ENCODE results near the gene SIDT1.
A peak's percentile ranks its signal among the peaks of the same experiment; 100 is the strongest.

The SIDT1 gene

GRCh38 chr3:113545594-113545993 lies 13.2 kb downstream of the SIDT1 start:
- no peak for DNase-seq (ENCODE audit: low spot score)

DNA sequence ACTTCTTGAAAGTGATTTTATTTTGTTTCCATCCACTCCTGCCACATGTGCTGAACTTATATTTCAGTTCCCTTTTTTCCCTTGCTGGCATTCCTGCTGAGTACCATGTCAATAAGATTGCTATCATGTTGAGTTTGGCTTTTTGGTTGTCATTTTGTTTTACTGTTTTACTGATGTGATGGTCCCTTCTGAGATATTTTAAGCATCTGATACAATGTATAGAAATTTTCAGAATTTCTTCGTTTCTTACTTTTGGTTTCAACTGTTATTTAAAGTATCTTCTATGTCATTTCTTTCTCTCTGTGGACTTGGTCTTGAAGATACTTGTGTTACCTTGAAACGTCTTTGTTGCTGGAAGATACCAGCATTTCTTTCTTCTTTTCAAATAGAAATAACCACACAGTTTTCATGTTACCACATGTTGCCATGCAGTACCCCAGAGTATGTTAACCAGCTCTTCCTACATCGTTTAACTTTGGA lies 14.1 kb downstream of the SIDT1 start:
- DNase-seq (ENCODE audit: low spot score), result no peak

- DNase-seq (ENCODE audit: low spot score), result no peak
These were observed 16.1 kb downstream of the SIDT1 start for GRCh38 chr3:113548501-113548900.

DNA sequence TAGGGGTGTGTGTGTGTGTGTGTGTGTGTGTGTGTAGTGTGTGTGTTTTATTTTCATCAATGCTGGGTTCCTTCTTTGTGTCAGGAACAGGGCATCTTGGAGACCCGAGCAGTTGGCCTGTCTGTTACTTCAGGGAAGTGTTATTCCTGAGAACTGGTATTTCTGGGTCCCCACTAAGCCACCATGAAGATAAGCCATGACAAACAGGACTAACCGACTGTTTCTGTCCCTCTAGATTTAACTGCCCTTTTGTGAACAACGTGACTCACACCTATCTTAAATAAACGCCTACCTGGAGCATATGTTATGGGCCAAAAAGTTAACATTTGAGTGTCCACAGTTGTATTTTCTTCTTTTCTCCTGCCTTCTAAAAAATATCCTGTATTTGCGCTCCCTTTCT lies 19.5 kb downstream of the SIDT1 start:
- DNase-seq (ENCODE audit: low spot score), result no peak

DNA sequence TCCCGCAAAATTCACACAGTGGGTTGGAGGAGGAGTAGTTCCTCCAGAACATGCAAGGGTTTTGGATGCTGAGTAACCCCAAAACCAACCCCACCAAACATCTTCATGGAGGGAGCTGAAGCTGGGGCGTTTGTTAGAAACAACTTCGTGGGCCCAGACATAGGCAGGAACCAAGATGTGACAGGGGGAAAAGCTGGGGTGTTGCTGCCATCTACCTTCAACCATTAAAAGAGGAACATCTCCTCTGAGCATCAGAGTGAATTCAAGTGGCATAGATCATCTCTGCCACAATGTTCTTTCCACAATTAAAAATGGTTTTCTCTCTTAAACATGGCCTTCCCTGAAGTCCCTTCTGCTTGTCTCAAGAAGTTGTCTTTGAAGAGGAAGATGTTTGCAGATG lies 20.5 kb downstream of the SIDT1 start:
- DNase-seq (ENCODE audit: low spot score), result peak; percentile 16

- no peak for DNase-seq (ENCODE audit: low spot score)
These were observed 22.8 kb downstream of the SIDT1 start for GRCh38 chr3:113555138-113555537.

DNA sequence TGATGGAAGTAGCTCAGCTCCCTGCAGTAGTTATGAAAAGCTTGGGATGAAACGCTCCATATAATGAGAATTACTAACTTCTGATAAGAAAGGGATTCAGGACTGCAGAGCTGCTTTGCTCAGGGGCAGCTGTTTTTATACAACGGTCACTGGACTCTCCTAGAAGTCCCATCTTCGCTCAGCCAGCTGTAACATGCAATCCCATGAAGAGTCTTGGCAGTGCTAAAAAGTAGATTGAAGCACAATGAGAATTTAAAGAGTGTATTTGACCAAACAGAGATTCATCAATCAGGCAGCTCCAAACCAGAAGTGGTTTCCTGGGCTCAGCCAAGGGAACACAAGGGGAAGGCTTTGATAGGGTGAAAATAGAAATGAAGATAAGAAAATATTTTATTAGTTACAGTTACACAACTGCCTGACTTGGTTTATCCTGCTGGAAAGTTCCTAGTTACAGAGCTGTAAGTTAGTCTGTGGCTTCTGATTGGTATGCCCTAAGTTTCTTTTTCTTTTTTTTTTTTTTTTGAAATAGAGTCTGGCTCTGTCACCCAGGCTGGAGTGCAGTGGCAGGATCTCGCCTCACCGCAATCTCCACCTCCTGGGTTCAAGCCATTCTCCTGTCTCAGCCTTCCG lies 24.1 kb downstream of the SIDT1 start:
- DNase-seq (ENCODE audit: low spot score), result no peak

DNA sequence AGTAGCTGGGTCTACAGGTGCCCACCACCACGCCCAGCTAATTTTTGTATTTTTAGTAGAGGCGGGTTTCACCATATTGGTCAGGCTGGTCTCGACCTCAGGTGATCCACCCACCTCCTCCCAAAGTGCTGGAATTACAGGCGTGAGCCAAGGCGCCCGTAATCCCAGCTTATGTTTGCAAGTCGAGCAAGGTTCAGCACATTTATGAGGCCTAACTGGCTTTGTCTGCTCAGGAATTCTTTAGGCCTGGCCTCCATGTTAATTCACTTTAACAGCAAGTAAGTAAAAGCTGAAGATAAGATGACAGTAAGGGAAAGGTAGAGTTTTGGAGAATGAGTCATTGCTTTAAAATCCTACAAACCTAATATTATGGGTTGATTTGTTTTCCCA lies 24.6 kb downstream of the SIDT1 start:
- DNase-seq (ENCODE audit: low spot score), result no peak

DNA sequence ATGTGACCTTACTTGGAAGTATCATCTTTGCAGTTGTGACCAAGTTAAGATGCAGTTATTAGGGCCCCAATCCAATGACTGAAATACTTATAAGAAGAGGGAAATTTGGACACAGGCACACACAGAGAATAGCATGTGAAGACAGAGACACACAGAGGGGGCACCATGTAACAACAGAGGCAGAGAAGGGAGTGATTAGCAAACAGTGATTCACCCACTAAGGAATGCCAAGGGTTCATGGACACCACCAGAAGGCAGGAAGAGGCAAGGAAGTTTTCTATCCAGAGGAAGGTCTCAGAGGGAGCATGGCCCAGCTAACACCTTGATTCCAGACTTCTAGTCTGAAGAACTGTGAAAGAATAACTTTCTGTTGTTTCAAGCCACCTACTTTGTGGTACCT lies 25.0 kb downstream of the SIDT1 start:
- DNase-seq (ENCODE audit: low spot score), result no peak

DNA sequence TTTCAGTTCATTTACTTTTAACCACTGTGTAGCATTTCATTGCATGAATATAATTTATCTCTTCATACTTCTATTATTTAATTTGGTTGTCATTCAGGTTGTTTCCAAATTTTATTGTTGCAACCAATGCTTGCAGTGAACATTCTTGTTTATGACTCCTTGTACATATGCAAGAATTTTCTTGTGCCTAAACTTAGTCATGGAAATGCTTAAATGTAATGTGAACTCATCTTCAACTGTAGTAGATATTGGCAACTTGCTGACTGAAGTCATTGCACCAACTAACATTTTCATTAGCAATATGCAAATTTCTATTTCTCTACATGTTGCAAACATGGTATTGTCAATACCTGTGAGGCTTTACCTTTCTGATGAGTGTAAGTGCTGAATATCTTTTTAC lies 26.7 kb downstream of the SIDT1 start:
- DNase-seq (ENCODE audit: low spot score), result no peak

GRCh38 chr3:113560271-113560670 lies 27.9 kb downstream of the SIDT1 start:
- no peak for DNase-seq (ENCODE audit: low spot score)

- peak; percentile 3 for DNase-seq (ENCODE audit: low spot score)
These were observed 28.7 kb downstream of the SIDT1 start for GRCh38 chr3:113560831-113561623.

- DNase-seq (ENCODE audit: low spot score), result no peak
These were observed 33.2 kb downstream of the SIDT1 start for GRCh38 chr3:113565555-113565954.

DNA sequence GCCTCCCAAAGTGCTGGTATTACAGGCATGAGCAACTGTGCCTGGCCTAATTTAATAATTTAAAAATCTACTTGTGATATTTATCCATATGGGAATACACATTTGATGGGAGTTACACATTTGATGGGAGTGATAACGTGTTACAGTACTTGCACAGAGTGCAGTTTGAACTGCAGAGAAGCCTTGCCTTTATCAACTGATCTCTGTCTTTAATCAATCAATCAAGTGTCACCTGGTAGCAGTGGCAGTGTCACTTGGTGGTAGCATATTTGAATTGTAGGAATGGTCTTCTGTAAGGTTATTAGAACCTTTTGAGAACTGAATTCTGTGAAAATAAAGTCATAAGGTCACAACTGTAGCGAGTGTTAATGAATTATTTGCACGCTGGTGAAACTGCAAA lies 37.8 kb downstream of the SIDT1 start:
- DNase-seq (ENCODE audit: low spot score), result no peak

GRCh38 chr3:113571360-113571759 lies 39.0 kb downstream of the SIDT1 start:
- no peak for DNase-seq (ENCODE audit: low spot score)

- DNase-seq (ENCODE audit: low spot score), result no peak
These were observed 41.4 kb downstream of the SIDT1 start for GRCh38 chr3:113573728-113574127.

GRCh38 chr3:113574213-113574612 lies 41.9 kb downstream of the SIDT1 start:
- no peak for DNase-seq (ENCODE audit: low spot score)

DNA sequence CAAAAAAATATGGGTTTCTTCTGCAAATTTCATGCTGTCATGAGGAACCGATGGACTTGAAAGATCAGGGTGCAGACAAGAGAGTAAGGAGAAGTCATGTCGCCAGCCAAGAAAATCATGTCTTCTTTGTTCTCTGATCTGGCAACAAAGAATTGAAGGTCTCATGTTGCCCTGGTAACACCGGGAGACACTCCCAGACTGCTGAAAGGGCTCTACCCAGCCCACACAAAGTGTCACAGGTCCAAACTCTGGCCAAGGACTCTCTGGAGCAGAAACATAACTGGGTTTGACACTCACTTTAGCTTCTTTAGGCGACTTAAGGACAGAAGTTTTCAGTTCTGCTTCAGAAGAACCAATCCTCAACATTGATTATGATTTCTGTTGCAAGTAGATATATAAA lies 42.9 kb downstream of the SIDT1 start:
- no peak for DNase-seq (ENCODE audit: low spot score)

- no peak for DNase-seq (ENCODE audit: low spot score)
These were observed 52.9 kb downstream of the SIDT1 start for GRCh38 chr3:113585228-113585627.

DNA sequence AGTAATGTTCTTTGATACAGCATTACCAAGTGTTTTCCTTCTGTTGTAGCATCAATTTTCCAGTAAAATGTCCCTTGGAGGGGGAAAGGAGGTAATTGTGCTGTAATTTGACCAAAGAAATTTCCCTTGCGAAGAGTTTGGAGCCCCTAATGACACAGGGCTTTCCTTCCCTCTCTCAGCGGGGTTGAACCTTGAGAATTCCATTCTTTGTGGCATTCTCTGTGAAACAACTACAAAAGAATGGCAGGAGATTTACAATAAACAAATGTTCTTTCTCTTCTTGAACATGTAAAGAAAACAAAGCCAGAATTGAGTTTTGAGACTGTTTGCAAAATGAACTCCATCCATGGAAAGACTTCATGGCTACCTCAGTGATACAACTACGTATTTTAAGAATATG lies 53.4 kb downstream of the SIDT1 start:
- DNase-seq (ENCODE audit: low spot score), result no peak

DNA sequence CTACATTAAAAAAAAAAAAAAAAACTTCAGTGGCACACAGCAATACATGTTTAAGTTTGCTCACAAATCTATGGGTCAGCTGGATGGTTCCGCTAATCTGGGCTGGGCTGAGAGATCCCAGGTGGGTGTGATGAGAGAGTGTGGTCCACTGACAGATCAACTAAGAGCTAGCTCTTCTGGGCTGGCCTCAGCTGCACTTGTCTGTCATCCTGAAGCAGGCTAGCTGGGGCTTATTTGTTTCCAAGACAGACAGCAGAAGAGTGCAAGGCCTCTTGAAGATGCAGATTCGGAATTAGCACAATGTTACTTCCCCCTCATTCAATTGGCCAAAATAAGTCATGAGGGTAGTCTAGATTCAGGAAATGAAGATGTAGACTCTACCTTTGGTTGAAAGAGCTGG lies 56.5 kb downstream of the SIDT1 start:
- no peak for DNase-seq (ENCODE audit: low spot score)

DNA sequence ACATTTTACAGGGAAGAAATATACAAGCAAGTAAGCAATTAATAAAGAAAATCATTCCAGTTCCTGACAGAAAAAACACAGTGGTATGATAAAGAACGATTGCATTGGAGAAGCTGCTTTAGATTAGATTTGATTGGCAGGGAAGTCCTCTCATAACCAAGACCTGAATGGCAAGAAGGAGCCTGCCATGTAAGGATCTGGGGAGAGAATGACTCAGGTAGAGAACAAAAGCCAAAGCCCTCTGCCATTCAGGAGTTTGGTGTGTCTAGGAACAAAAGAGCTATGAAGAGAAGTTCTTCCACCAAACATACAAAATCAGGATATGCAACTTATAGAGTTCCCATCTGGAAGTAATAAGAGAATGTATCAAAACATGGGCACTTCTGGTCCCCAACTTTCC lies 57.6 kb downstream of the SIDT1 start:
- no peak for DNase-seq (ENCODE audit: low spot score)

DNA sequence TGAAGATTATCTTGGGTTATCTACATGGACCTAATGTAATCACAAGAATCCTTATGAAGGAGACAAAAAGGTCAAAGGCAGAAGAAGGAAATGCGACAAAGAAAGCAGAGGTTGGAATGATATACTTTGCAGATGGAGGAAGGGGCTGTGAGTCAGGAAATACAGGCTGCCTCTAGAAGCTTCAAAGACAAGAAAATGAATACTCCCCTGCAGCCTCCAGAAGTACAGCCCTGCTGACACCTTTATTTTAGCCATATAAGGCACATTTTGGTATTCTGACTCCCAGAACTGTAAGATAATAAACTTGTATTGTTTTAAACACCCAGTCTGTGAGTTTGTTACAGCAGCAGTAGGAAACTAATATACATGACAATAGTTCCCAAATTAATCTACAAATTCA lies 58.6 kb downstream of the SIDT1 start:
- no peak for DNase-seq (ENCODE audit: low spot score)

- DNase-seq (ENCODE audit: low spot score), result no peak
These were observed 61.7 kb downstream of the SIDT1 start for GRCh38 chr3:113594066-113594465.
